ENCODE data around the gene CTIF.

GRCh38 chr18:48750485-48751175 is 211.8 kb downstream of the CTIF start:
- TF ChIP-seq POLR2AphosphoS5 (IDR thresholded peaks at IDR 0.05; ENCODE audit: insufficient read depth in 1 of 2, low read depth in 1 of 2) (no peak), CTCF (IDR thresholded peaks at IDR 0.05) (no peak)
